Activated gamma-delta T cell (primary cell): ENCODE measurements around the gene CYRIA.
A peak's percentile ranks its signal among the peaks of the same experiment; 100 is the strongest.

Experiments
- DNase-seq: peaks from one replicate; lab custom pipeline; 2025; lab: John Stamatoyannopoulos, UW
- total RNA-seq, 2 donors: gene quantifications; one replicate each; lab custom pipeline; 2026; lab: John Stamatoyannopoulos, UW

The CYRIA gene
- 11.3 to 27.7 reads per million in 2 donors for total RNA-seq

- peak; percentile 54 for DNase-seq
These were observed at the start of gene CYRIA for GRCh38 chr2:16665748-16666448. Gene CYRIA, minus strand, starts transcription at chr2:16665834. Its CDS starts 77,715 bp downstream, at chr2:16588119.

- DNase-seq = no peak
These were observed 47.4 kb upstream of the CYRIA start for GRCh38 chr2:16713011-16713423.

- no peak for DNase-seq
These were observed 44.1 kb upstream of the CYRIA start for GRCh38 chr2:16709769-16710168.

- no peak for DNase-seq
These were observed 42.5 kb upstream of the CYRIA start for GRCh38 chr2:16708173-16708572.

- DNase-seq = no peak
These were observed 41.5 kb upstream of the CYRIA start for GRCh38 chr2:16707014-16707623.

GRCh38 chr2:16700551-16701259, 35.1 kb upstream of the CYRIA start:
- DNase-seq = no peak

- no peak for DNase-seq
These were observed 28.2 kb upstream of the CYRIA start for GRCh38 chr2:16693854-16694253.

- no peak for DNase-seq
These were observed 25.6 kb upstream of the CYRIA start for GRCh38 chr2:16691261-16691660.

GRCh38 chr2:16687955-16688354, 22.3 kb upstream of the CYRIA start:
- DNase-seq = no peak

GRCh38 chr2:16687222-16687621, 21.6 kb upstream of the CYRIA start:
- no peak for DNase-seq

- DNase-seq = no peak
These were observed 21.0 kb upstream of the CYRIA start for GRCh38 chr2:16686641-16687040.

- DNase-seq = no peak
These were observed 19.7 kb upstream of the CYRIA start for GRCh38 chr2:16685340-16685715.

GRCh38 chr2:16684676-16685339, 19.2 kb upstream of the CYRIA start:
- DNase-seq = no peak

GRCh38 chr2:16683576-16683975, 17.9 kb upstream of the CYRIA start:
- no peak for DNase-seq

GRCh38 chr2:16682431-16683118, 16.9 kb upstream of the CYRIA start:
- DNase-seq = no peak

GRCh38 chr2:16680781-16681180, 15.1 kb upstream of the CYRIA start:
- no peak for DNase-seq

GRCh38 chr2:16680304-16680703, 14.7 kb upstream of the CYRIA start:
- no peak for DNase-seq

- no peak for DNase-seq
These were observed 13.3 kb upstream of the CYRIA start for GRCh38 chr2:16678964-16679363.

- no peak for DNase-seq
These were observed 12.2 kb upstream of the CYRIA start for GRCh38 chr2:16677875-16678274.

- no peak for DNase-seq
These were observed 10.1 kb upstream of the CYRIA start for GRCh38 chr2:16675781-16676180.

GRCh38 chr2:16674154-16674553, 8.5 kb upstream of the CYRIA start:
- no peak for DNase-seq

GRCh38 chr2:16671760-16672159, 6.1 kb upstream of the CYRIA start:
- DNase-seq = no peak
